GM10266 (cell line): ENCODE data around the gene CHKA.

Experiments used
- DNase-seq: peaks from one replicate; pipeline ENCODE4 v3.0.0; 2012; ENCODE audit errors: extremely low spot score
- CTCF ChIP-seq: IDR thresholded peaks from 2 replicates; pipeline ENCODE4 v1.5.1; 2012; ENCODE audit warnings: mild to moderate bottlenecking, low read depth; ENCODE audit not compliant: control insufficient read depth, insufficient read depth; ENCODE audit errors: missing control alignments

CHKA gene

DNA sequence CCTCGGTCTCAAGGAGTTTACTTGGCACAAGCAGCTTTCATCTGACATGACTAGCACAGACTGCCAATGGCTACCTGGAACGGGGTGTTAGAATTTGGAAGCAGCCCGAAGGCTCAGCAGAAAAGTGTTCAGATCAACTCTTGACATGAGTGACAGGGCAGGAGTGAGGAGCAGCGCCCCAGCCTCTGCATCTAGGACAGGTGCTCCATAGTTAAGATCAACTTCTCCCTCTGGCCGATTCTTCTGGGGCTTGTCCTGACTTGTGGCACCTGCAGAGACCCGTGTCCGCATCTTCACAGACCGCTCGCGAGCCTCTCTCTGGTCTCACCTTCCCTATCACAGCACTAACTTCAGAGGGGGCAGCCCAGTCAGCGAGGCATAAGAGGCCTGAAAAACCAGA, 42.5 kb upstream of the CHKA start:
- TF ChIP-seq CTCF: no peak
- no peak for DNase-seq

GRCh38 chr11:68160100-68160695, 39.0 kb upstream of the CHKA start:
- no peak for TF ChIP-seq CTCF
- no peak for DNase-seq

- TF ChIP-seq CTCF: no peak
- no peak for DNase-seq
These were observed 38.5 kb upstream of the CHKA start for GRCh38 chr11:68159665-68160064.

DNA sequence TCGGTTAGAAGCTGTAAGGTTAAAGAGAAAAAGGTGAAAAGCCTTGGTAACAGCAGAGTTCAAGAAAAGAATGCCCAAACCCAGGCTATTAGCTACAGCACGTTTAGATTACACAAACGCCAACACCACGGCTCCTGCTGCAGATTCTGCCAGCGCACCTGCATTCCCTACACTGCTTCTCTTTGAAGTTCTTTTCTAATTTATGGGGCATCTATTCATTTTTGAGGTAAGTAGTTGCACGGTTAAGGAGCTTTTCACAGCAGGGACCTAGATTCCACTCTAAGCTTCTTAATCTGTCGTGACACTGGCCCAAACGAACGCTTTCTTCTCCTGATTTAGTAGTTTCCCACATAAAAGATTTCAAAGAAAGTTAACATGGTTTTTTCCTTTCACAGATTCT, 38.0 kb upstream of the CHKA start:
- DNase-seq: no peak
- no peak for TF ChIP-seq CTCF

DNA sequence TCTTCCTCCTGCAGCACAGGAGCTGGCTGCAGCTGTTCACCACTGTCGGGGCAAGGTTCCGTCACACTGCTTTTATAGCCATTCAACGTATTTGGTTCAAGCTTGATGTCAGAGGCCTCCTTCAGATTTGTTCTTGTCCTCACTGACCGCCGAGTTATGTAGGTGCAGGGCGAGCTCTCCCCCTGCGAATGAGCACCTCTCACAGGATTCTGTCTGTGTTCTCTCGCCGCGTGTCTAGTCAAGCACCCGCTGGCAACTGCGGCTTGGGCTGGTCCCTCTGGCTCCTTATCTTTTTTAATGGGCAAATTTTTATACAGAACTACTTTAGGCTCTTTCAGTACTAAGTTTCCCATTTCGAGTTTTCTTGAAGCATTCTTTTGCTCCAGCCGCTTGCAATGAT, 37.4 kb upstream of the CHKA start:
- TF ChIP-seq CTCF: no peak
- no peak for DNase-seq

DNA sequence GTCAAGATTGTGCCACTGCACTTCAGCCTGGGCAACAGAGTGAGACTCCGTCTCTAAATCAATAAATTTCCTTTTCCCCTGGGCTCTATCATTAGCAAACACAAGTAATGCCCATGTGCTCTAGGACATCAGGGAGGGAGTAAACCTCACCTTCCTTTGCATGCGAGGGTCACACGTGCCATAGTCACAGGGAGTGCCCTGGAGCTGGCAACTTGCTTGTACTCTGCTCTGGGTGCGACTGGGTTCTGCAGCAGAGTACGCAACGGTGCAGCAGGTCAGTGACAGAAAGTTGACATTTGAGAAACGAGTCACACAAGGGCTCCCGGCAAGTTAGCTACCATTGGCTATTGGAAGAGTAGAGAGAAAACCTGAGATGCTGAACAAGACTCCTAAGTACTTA, 32.6 kb upstream of the CHKA start:
- TF ChIP-seq CTCF: no peak
- DNase-seq: no peak

- no peak for DNase-seq
- TF ChIP-seq CTCF: no peak
These were observed 28.8 kb upstream of the CHKA start for GRCh38 chr11:68150037-68150436.
